ENCODE data around the gene SOWAHD. TPM values are rescaled to one million over a fixed set of nuclear protein-coding genes. Genes with fewer than 3 reads are reported as not detected.

The SOWAHD gene
- total RNA-seq = 0.17 TPM in 1 of 2 replicates, not detected in the other

GRCh38 chrX:119757979-119758730 lies at the start of gene SOWAHD:
SOWAHD (plus strand) TSS chrX:119758588; CDS start chrX:119758668, 80 bp downstream.

GRCh38 chrX:119791437-119792231 lies 33.2 kb downstream of the SOWAHD start, which contains the start of gene RPL39:
RPL39 (minus strand) TSS chrX:119791630; CDS start chrX:119791576, 54 bp downstream.

Other genes with a start within 250 kb of the SOWAHD start
- 31.9 and 48.1 TPM in 2 replicates for gene STEEP1, start 193.2 kb upstream of the SOWAHD start, total RNA-seq
- 28.1 and 42.0 TPM in 2 replicates for gene UBE2A, start 184.0 kb upstream of the SOWAHD start, total RNA-seq
- 4.6 and 4.8 TPM in 2 replicates for gene NKRF, start 152.2 kb upstream of the SOWAHD start, total RNA-seq
- gene SEPTIN6, start 65.4 kb upstream of the SOWAHD start, total RNA-seq = 15.9 and 17.6 TPM in 2 replicates
- gene RPL39, start 33.0 kb downstream of the SOWAHD start, total RNA-seq = 1,956 and 4,290 TPM in 2 replicates
- gene UPF3B, start 94.4 kb downstream of the SOWAHD start, total RNA-seq = 1.8 and 2.8 TPM in 2 replicates
- gene RNF113A, start 113.1 kb downstream of the SOWAHD start, total RNA-seq = 13.7 and 17.2 TPM in 2 replicates
- gene NDUFA1, start 113.2 kb downstream of the SOWAHD start, total RNA-seq = 29.8 and 58.3 TPM in 2 replicates
- gene AKAP14, start 137.3 kb downstream of the SOWAHD start, total RNA-seq = not detected in 2 replicates
- gene NKAP, start 185.2 kb downstream of the SOWAHD start, total RNA-seq = 4.0 and 4.8 TPM in 2 replicates

Data from smooth muscle cell of trachea (primary cell).